KBM-7 (cell line): Measurements from ENCODE around the gene LRRC23.

ENCODE experiments used
- DNase-seq: peaks from one replicate; pipeline ENCODE4 v3.0.0-alpha.2; 2015
- in situ Hi-C: fragments of 300-500 bp; cut with MboI; formaldehyde crosslinking; loops from 2 replicates; pipeline ENCODE4 v1.14.3; 2020; ENCODE audit warnings: low sequenced_read_pairs, low pct_unique_long_range_greater_than_20kb, mixed read lengths

The LRRC23 gene

DNA sequence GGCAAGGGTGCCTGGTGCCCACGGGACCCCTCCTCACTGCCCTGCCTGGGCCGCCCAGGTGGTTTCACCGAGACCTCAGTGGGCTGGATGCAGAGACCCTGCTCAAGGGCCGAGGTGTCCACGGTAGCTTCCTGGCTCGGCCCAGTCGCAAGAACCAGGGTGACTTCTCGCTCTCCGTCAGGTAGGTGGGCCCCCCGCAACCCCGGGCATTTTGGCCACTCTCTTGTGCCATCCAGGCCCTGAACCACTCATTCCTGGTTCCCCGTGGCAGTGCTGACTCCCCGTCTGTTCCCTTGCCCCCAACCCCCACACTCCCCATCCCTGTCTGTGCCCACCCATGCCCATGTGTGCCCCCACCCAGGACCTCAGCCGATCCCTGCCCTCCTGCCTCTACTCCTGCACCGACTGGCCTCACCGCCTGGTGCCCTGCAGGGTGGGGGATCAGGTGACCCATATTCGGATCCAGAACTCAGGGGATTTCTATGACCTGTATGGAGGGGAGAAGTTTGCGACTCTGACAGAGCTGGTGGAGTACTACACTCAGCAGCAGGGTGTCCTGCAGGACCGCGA is 47.0 kb downstream of the LRRC23 start:
- no peak for DNase-seq
- in situ Hi-C loops = no loop called here

DNA sequence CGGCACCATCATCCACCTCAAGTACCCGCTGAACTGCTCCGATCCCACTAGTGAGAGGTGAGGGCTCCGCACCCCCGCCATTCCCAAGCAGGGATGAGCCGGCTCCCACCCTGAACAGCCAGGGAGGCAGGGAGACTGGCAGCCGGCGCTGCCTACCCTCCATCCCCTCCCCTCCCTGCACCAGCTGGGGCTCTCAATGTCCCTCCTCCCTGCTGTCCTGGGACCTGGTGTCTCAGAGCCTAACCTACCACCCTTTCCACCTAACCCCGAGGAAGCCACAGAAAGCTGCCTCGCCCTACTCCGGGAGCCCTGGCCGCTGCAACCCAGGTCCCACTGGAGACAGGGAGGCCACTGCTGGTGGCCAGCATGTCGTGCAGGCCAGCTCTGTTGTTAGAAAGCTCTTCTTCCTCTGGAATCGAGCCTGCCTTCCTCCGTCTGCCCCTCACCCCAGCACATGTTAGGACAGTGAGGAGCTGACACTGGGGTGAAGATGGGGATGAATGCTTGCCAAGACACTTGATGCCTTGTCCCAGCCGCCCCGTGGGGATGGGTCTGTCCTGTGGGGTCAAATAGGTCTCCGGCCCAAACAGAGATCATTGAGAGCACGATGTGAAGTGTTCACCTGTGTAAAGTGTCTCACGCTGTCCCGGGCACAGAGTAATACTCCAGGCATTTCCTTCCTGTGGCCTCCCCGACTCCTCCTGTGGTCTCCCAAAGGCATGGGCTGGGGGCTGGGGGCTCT is 47.7 kb downstream of the LRRC23 start:
- DNase-seq = no peak
- in situ Hi-C loops = no loop called here

DNA sequence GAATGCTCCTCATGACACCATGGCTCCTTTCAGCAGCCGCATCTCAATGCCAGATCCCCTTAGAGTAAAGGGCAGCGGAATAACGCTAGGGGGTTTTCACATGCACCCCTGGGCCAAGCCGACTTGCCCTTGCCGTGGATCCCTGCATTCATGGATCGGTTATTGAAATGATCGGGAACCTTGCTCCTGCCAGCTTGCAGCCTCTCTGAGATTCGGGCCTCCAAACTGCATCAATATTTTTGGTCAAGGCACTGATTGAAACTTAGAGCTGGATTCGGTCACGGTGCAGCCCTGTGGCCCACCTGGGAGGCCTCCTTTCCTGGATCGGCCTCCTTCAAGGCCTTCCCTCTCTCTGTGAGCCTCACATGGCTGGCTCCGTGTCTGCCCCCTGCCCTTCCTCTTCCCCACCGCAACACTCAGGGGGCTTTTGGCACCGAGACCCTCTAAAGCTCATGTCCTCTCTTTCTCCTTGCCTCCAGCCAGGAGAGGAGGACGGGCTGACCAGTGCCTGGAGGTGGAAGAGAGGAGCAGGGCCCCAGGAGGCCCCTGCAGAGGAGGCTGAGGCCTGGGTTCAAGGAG is 48.3 kb downstream of the LRRC23 start:
- in situ Hi-C loops = no loop called here
- DNase-seq = no peak

DNA sequence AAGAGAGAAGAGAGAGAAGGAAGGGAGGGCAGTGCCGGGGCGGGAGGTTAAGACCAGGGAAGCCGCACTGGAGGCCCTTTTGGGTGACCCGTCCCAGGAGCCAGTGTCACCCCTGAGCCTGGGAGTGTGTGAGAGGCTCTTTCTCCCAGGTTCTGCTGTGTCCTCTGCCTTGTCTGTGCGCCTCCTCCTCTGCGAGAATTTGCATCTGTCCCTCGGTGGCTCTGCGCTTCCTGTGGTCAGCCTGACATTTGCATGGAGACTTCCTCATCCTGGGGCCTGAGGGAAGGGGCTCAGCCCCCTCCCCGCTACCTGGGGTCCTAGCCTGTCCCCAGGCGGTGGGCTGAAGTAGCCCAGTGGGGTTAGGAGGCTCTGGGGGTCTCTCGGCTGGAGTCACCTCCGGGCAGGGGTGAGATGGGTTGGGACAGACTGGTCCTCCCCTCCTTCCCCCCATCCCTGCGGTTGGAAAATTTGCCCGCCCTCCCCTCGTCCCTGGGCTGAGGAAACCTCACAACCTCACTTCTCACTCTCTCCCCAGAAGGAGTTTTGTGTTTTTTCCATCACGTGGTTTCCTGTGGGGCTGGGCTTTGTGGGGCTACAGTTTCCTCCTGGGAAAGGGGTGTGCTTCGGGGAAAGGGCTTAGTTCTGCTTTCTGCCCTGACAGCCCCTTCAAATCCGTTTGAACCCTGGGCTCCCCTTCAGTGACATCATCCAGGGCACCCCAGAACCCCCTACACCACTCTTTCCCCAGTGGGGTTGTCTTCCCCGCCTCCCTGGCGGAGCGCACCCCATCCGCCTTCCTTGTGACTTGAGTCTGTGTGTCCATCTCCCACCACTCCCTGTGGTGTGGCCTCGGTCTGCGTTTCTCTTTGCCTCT is 49.1 kb downstream of the LRRC23 start:
- peak; percentile 98 for DNase-seq

DNA sequence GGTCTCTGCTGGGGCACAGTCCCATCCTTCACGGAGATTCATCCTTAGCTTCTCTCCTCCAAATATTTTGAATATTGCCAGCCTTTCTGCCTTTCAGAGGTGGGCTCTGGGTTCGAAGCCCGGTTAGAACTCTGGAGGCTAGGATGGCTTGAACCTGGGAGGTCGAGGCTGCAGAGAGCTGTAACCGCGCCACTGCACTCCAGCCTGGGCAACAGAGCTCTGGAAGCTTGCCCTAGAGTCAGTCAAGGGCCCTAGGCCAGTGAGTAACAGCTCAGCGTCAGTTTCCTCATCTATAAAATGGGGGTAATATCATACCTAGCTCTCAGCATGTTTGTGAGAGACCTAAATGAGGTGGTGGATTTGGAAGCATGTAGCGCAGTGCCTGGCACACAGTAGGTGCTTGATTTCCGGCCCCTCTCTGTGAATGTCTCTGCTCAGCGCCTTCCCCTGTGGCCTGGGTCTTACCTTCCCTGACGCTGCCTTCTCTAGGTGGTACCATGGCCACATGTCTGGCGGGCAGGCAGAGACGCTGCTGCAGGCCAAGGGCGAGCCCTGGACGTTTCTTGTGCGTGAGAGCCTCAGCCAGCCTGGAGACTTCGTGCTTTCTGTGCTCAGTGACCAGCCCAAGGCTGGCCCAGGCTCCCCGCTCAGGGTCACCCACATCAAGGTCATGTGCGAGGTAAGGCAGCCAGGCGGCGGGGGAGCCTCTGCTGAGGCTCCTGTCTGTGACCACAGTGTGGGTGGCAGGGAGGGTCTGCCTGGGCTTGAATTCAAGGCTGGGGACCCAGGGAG is 49.9 kb downstream of the LRRC23 start:
- in situ Hi-C loops = no loop called here
- DNase-seq = no peak

More for the DNA sequence above, 49.1 kb downstream of the LRRC23 start:
- in situ Hi-C loops = no loop called here

DNA sequence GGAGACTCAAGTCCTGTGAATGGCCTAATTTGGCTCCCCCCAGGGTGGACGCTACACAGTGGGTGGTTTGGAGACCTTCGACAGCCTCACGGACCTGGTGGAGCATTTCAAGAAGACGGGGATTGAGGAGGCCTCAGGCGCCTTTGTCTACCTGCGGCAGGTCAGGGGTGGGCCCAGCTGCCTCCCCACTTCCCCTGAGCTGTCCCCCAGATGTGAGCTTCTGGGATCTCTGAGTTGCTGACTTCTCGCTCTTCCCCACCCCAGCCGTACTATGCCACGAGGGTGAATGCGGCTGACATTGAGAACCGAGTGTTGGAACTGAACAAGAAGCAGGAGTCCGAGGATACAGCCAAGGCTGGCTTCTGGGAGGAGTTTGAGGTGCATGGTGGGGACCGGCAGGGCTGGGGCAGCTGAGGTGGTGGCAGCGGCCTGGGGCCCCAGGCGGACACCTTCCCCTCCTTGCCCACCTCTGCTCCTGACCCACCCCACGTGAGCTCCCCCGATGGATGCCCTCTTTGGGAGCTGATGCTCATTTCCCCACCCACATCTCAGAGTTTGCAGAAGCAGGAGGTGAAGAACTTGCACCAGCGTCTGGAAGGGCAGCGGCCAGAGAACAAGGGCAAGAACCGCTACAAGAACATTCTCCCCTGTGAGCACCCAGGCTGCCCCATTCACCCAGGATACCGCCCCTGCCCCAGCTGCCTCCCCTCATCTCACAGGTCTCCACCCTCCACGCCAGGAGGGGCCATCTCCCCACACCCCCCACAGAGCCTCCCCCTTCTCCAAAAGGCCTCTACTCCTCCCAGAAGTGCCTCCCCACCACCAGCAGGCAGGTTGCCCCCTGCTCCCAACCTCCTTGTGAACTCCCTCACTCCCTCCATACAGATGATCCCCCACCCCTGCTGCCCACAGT is 50.7 kb downstream of the LRRC23 start:
- in situ Hi-C loops = no loop called here
- DNase-seq = no peak

DNA sequence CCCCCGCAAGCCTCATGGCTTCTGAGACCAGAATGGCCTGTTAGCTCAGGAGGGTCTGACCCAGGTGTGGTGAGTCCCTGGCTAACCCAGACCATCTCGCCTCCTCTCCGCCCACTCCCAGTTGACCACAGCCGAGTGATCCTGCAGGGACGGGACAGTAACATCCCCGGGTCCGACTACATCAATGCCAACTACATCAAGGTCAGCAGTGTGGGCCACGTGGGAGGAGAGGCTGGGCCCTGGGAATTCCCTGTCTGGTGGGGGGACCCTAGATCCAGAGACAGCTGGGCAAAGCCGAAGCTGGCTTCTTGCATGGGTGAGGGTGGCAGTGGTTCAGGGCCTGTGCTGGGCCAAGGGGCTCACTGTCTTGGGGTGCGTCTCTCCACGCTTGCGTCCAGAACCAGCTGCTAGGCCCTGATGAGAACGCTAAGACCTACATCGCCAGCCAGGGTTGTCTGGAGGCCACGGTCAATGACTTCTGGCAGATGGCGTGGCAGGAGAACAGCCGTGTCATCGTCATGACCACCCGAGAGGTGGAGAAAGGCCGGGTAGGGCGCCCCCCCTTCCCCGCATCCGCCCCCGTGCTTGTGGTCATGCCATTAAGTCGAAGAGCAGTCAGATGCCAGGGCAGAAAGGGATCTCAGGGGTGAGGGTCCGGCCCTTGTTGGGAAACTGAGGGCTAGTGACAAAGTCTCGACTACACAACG is 51.6 kb downstream of the LRRC23 start:
- DNase-seq = no peak
- in situ Hi-C loops = no loop called here

DNA sequence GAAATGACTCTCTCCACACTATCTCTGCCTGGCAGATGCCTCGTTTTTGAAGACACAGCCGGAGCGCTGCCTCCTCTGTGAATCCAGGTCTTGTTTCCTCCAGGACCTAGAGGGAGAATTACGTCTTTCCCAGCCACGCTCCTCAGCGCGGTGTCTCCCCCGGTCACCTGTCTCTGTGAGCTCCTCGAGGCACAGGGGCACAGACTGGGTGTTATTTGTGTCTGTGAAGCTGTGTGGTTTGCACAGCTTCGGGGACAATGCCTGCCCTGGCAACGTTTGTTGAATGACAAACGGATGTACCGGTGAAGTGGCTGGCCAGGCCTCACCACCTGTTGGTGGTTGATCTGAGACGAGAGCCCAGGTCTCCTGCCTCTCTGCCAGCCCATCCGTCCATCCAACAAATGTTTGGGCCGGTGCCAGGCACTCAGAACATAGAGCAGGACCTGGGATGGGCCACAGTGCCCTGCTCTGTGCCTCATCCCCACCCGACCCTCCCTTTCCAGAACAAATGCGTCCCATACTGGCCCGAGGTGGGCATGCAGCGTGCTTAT is 52.6 kb downstream of the LRRC23 start:
- no peak for DNase-seq
- in situ Hi-C loops = no loop called here

DNA sequence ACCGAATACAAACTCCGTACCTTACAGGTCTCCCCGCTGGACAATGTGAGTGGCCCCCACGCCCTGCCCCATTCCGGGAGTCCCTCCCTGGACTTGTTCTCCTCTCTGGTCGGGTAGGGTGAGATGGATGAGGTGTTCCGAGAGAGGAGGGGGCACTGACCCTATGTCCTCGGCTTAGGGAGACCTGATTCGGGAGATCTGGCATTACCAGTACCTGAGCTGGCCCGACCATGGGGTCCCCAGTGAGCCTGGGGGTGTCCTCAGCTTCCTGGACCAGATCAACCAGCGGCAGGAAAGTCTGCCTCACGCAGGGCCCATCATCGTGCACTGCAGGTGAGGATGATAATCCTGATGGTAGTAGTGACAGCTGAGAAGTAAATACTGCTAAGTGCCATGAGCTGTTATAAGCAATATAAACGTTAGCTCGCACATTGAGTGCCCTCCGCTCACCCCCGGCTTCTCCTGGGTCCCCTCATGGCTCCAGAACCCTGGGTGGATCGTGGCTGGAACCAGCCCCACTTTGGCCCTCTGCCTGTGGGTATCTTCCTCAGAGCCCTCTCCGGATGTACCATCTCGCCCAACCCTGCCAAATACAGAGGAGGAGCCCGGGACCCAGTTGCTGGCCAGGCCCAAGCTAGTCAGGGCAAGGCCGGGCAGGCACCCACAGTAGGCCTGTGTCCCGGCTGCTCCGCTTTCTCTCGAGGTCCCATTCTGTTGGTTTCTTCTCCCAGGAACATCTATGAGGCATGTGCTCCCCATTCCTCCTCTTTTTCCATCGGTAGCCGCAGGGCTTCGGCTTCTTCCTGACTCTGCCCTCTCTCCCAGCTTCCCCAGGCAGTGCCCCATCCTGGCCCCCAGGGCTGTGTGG is 53.4 kb downstream of the LRRC23 start:
- no peak for DNase-seq
- in situ Hi-C loops = no loop called here

DNA sequence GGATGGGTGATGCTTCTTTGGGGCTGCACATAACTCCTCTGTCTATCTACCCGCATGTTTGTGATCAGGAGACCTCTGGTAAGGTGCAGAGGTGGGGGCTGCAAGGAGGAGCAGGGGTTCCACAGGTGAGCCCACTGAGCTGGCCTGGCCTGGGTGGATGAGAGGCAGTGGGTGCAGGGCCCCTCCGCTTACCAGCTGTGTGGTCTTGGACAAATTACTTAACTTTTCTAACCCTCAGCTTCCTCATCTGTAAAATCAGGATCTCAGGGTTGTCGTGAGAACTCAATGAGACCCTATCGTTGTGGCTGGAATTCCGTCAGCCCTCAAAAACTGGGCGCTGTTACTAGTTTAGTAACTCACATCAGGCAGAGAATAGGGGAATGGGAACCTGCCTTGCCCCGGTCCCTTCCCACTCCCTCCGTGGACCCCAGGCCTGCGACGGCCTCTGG is 54.0 kb downstream of the LRRC23 start:
- in situ Hi-C loops = no loop called here
- no peak for DNase-seq

DNA sequence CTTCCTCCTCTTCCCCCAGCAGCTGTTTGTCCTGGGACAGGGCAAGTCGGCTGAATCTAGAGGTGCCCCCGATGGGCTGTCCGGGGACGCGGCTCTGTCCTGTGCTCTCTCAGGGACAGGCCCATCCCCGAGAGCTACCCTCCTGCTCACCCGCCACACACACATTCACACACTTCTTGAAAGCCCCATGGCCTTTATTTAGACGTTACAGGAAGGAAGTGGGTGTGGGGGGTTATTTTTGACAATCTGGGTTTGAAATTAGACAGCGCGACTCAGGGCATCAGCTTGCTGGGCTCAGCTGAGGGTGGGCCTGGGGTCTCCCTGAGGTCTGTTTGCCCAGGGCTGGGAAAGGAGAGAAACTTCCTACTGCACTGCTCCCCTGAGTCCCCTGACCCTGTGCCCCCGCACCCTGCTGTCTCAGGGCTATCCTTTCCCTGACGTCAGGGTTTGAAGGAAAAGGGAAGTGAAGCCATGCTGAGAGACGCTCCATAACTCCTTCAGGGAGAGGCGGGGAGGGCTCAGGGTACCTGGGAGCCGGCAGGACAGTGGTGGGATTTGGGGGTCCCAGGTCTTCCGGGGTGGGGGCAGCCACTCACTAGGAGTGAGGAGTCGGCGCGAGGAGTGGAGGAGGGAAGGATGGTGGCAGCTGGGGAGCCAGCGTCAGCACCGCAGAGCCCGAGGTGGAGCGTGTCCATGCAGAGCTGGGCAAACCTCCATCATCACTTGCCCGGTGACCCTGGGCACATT is 54.6 kb downstream of the LRRC23 start:
- in situ Hi-C loops = no loop called here
- peak; percentile 93 for DNase-seq

DNA sequence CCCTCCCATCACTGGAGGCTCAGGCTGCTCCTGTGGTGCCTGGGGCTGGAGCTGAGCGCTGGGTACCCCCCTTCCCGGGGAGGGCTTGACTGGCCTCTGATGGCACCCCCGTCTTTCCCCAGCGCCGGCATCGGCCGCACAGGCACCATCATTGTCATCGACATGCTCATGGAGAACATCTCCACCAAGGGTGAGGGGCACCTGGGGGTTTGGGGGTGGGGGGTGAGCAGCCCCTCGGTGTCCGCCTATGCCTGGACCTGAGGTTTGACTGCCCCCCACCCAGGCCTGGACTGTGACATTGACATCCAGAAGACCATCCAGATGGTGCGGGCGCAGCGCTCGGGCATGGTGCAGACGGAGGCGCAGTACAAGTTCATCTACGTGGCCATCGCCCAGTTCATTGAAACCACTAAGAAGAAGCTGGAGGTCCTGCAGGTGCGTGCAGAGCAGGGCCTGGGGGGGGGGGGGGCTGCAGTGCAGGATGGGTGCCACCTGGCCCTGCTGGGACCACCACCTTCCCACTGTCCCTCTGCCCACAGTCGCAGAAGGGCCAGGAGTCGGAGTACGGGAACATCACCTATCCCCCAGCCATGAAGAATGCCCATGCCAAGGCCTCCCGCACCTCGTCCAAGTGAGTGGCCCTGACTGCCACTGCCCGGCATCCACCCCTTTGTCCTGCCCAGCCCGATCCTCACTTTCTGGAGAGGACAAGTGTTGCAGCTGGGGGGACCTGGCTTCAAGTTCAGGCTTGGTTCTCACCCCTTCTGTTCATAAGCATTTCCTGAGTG is 55.4 kb downstream of the LRRC23 start:
- in situ Hi-C loops = no loop called here
- DNase-seq = no peak

DNA sequence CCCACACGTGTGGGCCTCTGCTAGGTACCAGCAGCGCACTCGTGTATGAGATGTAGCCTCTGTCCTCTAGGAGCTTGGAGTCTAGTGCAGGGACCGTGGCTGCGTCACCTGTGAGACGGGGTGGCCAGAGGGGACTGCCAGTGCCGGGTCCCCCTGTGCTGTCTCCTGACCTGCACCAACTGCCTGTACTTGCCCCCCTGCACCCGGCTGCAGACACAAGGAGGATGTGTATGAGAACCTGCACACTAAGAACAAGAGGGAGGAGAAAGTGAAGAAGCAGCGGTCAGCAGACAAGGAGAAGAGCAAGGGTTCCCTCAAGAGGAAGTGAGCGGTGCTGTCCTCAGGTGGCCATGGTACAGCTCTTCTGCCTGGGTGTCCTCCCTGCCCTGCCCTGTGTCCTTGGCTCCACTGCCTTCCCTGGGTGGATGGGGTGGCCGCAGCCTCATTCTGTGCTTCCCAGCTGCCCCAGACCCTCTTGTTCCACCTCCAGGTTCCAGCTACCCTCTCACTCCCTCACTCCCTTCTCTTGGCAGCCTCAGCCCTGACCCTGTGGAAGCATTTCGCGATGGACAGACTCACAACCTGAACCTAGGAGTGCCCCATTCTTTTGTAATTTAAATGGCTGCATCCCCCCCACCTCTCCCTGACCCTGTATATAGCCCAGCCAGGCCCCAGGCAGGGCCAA is 56.1 kb downstream of the LRRC23 start:
- peak; percentile 66 for DNase-seq
- in situ Hi-C loops = no loop called here

DNA sequence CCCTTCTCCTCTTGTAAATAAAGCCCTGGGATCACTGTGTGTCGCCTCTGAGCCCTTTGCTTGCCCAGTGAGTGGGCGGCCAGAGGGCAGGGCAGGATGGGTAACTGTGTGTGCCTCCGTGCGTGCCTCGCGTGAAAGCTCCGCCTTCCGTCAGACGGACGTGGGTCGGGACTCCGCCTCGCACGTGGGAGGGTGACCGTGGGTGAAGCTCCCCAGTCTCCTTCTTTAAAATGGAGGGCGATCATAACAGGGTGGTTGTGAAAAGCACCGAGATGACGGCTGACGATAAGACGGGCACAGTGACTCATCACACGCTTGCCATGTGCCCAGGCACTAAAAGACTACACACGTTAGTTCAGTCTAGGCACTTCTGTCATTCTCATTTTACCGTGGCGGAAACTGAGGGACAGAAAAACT is 56.7 kb downstream of the LRRC23 start:
- no peak for DNase-seq
- in situ Hi-C loops = no loop called here
